Esophagus squamous epithelium (tissue), 5 donors: ENCODE measurements around the gene QDPR. TPM values are rescaled to one million over a fixed set of nuclear protein-coding genes. Genes with fewer than 3 reads are reported as not detected.

Source experiments
- DNase-seq: peaks from one replicate; lab custom pipeline; 2025; lab: John Stamatoyannopoulos, UW
- H3K27ac ChIP-seq, 4 donors: fragments of 200-600 bp; sonication (generic); one replicate each; pipeline ENCODE4 v1.5.1; 2016 to 2019; ENCODE audit warnings: mild to moderate bottlenecking in 1 of 4
- H3K27me3 ChIP-seq, 4 donors: fragments of 200-600 bp; sonication (generic); 1 replicate in 3 of 4; 2 replicates in 1 of 4; pipeline versions ENCODE4 v1.5.1 to v1.6.0; 2017 to 2021; ENCODE audit warnings: antibody characterized with exemption in 1 of 4
- H3K36me3 ChIP-seq, 3 donors: fragments of 200-600 bp; sonication (generic); one replicate each; pipeline ENCODE4 v1.5.1; 2016 to 2019
- H3K4me1 ChIP-seq, 3 donors: fragments of 200-600 bp; sonication (generic); one replicate each; pipeline ENCODE4 v1.5.1; 2017 to 2019
- H3K4me3 ChIP-seq, 4 donors: fragments of 200-600 bp; sonication (generic); 1 replicate in 3 of 4; 2 replicates in 1 of 4; pipeline ENCODE4 v1.5.1; 2016 to 2019; ENCODE audit warnings: mild to moderate bottlenecking in 2 of 4, moderate library complexity in 1 of 4
- H3K9me3 ChIP-seq, 3 donors: fragments of 200-600 bp; sonication (generic); one replicate each; pipeline ENCODE4 v1.5.1; 2016 to 2019
- CTCF ChIP-seq, 6 experiments: fragments of 450-650 bp in 4 of 6; fragments of 200-600 bp in 2 of 6; sonication (generic) in 2 of 6; IDR thresholded peaks; one replicate each; pipeline ENCODE4 v1.5.1; 2016 to 2019; ENCODE audit warnings: antibody characterized with exemption in 6 of 6, mild to moderate bottlenecking in 4 of 6, moderate library complexity in 4 of 6
- POLR2A ChIP-seq, 4 donors: fragments of 450-650 bp; IDR thresholded peaks; one replicate each; pipeline ENCODE4 v1.6.1; 2017; ENCODE audit warnings: antibody characterized with exemption in 4 of 4, mild to moderate bottlenecking in 4 of 4, moderate library complexity in 3 of 4
- WGBS, 2 donors: methylation state at CpG; one replicate each; pipeline ENCODE4 v1.1.5; 2018; 5-methylcytosine and 5-hydroxymethylcytosine counted together
- intact Hi-C: fragments of 100-400 bp; cut with DNase I; formaldehyde crosslinking; loops from one replicate; pipeline ENCODE4 v1.15.0; 2022
- total RNA-seq, 4 donors: library from RNA; depleted of rRNA; stranded (reverse); fragments of >200 nt; gene quantifications; one replicate each; pipeline ENCODE4 v1.1.0, GENCODE V29; 2016
- donor health status: DM: yes; HTN: yes; CAD: no.

The QDPR gene
- total RNA-seq, 4 donors from 2014 or later, result 5.5 to 9.4 (median 8.5) TPM

GRCh38 chr4:17521595-17521994, 9.7 kb upstream of the QDPR start:
- no peak overlapping the region for H3K27ac ChIP-seq
- H3K27me3 ChIP-seq, result peaks cover 0 to 14% (median 0%) of the 10 kb centered on the region in 4 donors
- no peak for DNase-seq
- H3K4me3 ChIP-seq, result no peak overlapping the region
- H3K9me3 ChIP-seq, result no peaks in the 10 kb centered on the region
- TF ChIP-seq CTCF (IDR thresholded peaks at IDR 0.05) (no peak), POLR2A (IDR thresholded peaks at IDR 0.05) (no peak)
- 80 to 96% methylated on average over 5 of the region's 5 CpGs for WGBS, 2 donors
- no peaks in the 10 kb centered on the region for H3K36me3 ChIP-seq
- intact Hi-C loops, result no loop called here
- no peaks in the 10 kb centered on the region for H3K4me1 ChIP-seq

GRCh38 chr4:17517664-17518063, 5.8 kb upstream of the QDPR start:
- Histone ChIP-seq H3K27me3 (peaks cover 0 to 10% (median 0%) of the 10 kb centered on the region in 4 donors), H3K36me3 (no peaks in the 10 kb centered on the region), H3K4me3 (no peak overlapping the region), H3K27ac (no peak overlapping the region), H3K9me3 (no peaks in the 10 kb centered on the region), H3K4me1 (peaks cover 0 to 9% (median 2%) of the 10 kb centered on the region in 3 donors)
- intact Hi-C loops, result no loop called here
- DNase-seq, result no peak
- 44 to 56% methylated on average over 5 of the region's 5 CpGs for WGBS, 2 donors
- no peak for TF ChIP-seq CTCF (IDR thresholded peaks at IDR 0.05)
- no peak for TF ChIP-seq POLR2A (IDR thresholded peaks at IDR 0.05)

GRCh38 chr4:17516980-17517379, 5.1 kb upstream of the QDPR start:
- peaks cover 0 to 16% (median 7%) of the 10 kb centered on the region in 3 donors for H3K4me1 ChIP-seq
- intact Hi-C loops, result no loop called here
- H3K9me3 ChIP-seq, result no peaks in the 10 kb centered on the region
- no peak overlapping the region for H3K4me3 ChIP-seq
- DNase-seq, result no peak
- H3K27me3 ChIP-seq, result peaks cover 0 to 10% (median 0%) of the 10 kb centered on the region in 4 donors
- TF ChIP-seq CTCF (IDR thresholded peaks at IDR 0.05) (no peak), POLR2A (IDR thresholded peaks at IDR 0.05) (no peak)
- no peaks in the 10 kb centered on the region for H3K36me3 ChIP-seq
- no peak overlapping the region for H3K27ac ChIP-seq
- WGBS, 2 donors, result 45 to 56% methylated on average over 1 of the region's 1 CpG

- WGBS, 2 donors, result 66 to 72% methylated on average over 10 to 14 of the region's 14 CpGs
- Histone ChIP-seq H3K4me1 (peaks cover 8 to 26% (median 11%) of the 10 kb centered on the region in 3 donors), H3K36me3 (no peaks in the 10 kb centered on the region), H3K9me3 (no peaks in the 10 kb centered on the region), H3K4me3 (no peak overlapping the region), H3K27ac (no peak overlapping the region), H3K27me3 (peaks cover 0 to 9% (median 0%) of the 10 kb centered on the region in 4 donors)
- no peak for DNase-seq
- no peak for TF ChIP-seq CTCF (IDR thresholded peaks at IDR 0.05)
- no peak for TF ChIP-seq POLR2A (IDR thresholded peaks at IDR 0.05)
- intact Hi-C loops, result no loop called here
Measured at GRCh38 chr4:17515445-17516407, 3.8 kb upstream of the QDPR start.

GRCh38 chr4:17514865-17515264, 3.0 kb upstream of the QDPR start, which contains the start of gene CLRN2:
CLRN2 (plus strand) TSS chr4:17515165; CDS start chr4:17515267, 102 bp downstream.
- no peak within 1 kb of the TSS for H3K27ac ChIP-seq
- DNase-seq, result no peak
- H3K4me3 ChIP-seq, result no peak within 1 kb of the TSS
- no peaks in the 10 kb centered on the region for H3K36me3 ChIP-seq
- TF ChIP-seq CTCF (IDR thresholded peaks at IDR 0.05), result no peak
- no peak for TF ChIP-seq POLR2A (IDR thresholded peaks at IDR 0.05)
- peaks cover 8 to 35% (median 13%) of the 10 kb centered on the region in 3 donors for H3K4me1 ChIP-seq
- WGBS, 2 donors, result 80 to 86% methylated on average over 9 of the region's 9 CpGs
- intact Hi-C loops, result no loop called here
- no peaks in the 10 kb centered on the region for H3K9me3 ChIP-seq
- H3K27me3 ChIP-seq, result peaks cover 0 to 6% (median 0%) of the 10 kb centered on the region in 4 donors
